ENCODE data around the gene SUMO4. TPM values are rescaled to one million over a fixed set of nuclear protein-coding genes. Genes with fewer than 3 reads are reported as not detected.

The SUMO4 gene
- total and polyA plus RNA-seq, 2 of the 8 experiments (the other 6 are each of a cell fraction or from before 2014, with no cell fraction given): 0.09 to 1.3 TPM

GRCh38 chr6:149414009-149414408 lies 13.9 kb downstream of the SUMO4 start:
- DNase-seq (ENCODE audit: low read depth in 1 of 2, low spot score in 2 of 2) (no peak), FAIRE-seq (no peak)
- ChIA-PET CTCF (ENCODE audit: partially characterized antibody) (interaction anchor here (1.4 kb wide), 1 partner anchor 18 kb away, joined by 3 read pairs; no protein-coding TSS in a partner anchor), POLR2A (ENCODE audit: partially characterized antibody) (interaction anchor here (1.0 kb wide), 1 partner anchor 11 kb away, joined by 3 read pairs; no protein-coding TSS in a partner anchor)
- Histone ChIP-seq H3K9me3 (ENCODE audit: insufficient read depth in 2 of 2, low read depth in 1 of 2, low read length in 1 of 2) (no peaks in the 10 kb centered on the region), H3K4me3 (ENCODE audit: extremely low read depth in 1 of 4, insufficient read depth in 2 of 4, low read depth in 3 of 4, low read length in 4 of 4) (no peak overlapping the region), H2AK5ac (ENCODE audit: low read depth, low read length) (no peak overlapping the region), H3K36me3 (ENCODE audit: control insufficient read depth in 2 of 4, insufficient read depth in 4 of 4, low read length in 3 of 4) (peaks cover 0 to 17% (median 10%) of the 10 kb centered on the region in 4 experiments; a peak in 7 of 8 replicates), H4K20me1 (replicated peaks in 1 of 2; ENCODE audit: control insufficient read depth in 1 of 2, insufficient read depth in 2 of 2, low read length in 2 of 2) (peaks cover 0 to 2% of the 10 kb centered on the region in 2 experiments), H4K8ac (ENCODE audit: extremely low read depth, insufficient read depth, low read length) (no peak overlapping the region), H2BK15ac (ENCODE audit: low read length) (no peak overlapping the region), H2BK12ac (ENCODE audit: low read depth, low read length) (no peak overlapping the region), H2BK120ac (replicated peaks; ENCODE audit: low read depth, low read length) (no peak overlapping the region), H3K79me1 (ENCODE audit: low read depth, low read length) (no peaks in the 10 kb centered on the region), H4K91ac (replicated peaks; ENCODE audit: insufficient read length, low read length) (no peak overlapping the region), H3K18ac (ENCODE audit: extremely low read depth, low read length) (no peak overlapping the region), H3K27ac (ENCODE audit: low read depth, low read length) (no peak overlapping the region), H3K4me2 (ENCODE audit: insufficient read depth in 1 of 2, low read depth in 2 of 2, low read length in 2 of 2) (no peak overlapping the region), H3K4ac (replicated peaks; ENCODE audit: insufficient read length, low read depth, low read length) (no peak overlapping the region), H3K14ac (ENCODE audit: insufficient read length) (no peak overlapping the region), H4K5ac (ENCODE audit: insufficient read length, low read depth, low read length) (no peak overlapping the region), H2BK20ac (ENCODE audit: low read length) (no peak overlapping the region), H3K56ac (replicated peaks; ENCODE audit: insufficient read length, low read depth, low read length) (no peak overlapping the region), H3K9ac (replicated peaks in 1 of 4; ENCODE audit: extremely low read depth in 1 of 4, low read depth in 3 of 4, low read length in 3 of 4) (no peak overlapping the region), H3K27me3 (replicated peaks in 1 of 4; ENCODE audit: control insufficient read depth in 3 of 4, extremely low read depth in 1 of 4, insufficient read depth in 3 of 4, low read length in 3 of 4) (no peaks in the 10 kb centered on the region), H2AFZ (ENCODE audit: low read length) (no peak overlapping the region), H3K4me1 (replicated peaks in 1 of 4; ENCODE audit: control insufficient read depth in 3 of 4, insufficient read depth in 4 of 4, low read length in 3 of 4) (no peaks in the 10 kb centered on the region), H2BK5ac (ENCODE audit: low read depth, low read length) (no peak overlapping the region), H3K23me2 (ENCODE audit: low read depth, low read length) (no peaks in the 10 kb centered on the region), H3K79me2 (ENCODE audit: control insufficient read depth in 1 of 2, insufficient read depth in 2 of 2, low read length in 2 of 2) (no peaks in the 10 kb centered on the region), H3K23ac (ENCODE audit: insufficient read length) (no peak overlapping the region)
- 90% methylated on average over 4 of the region's 4 CpGs; no CpG with 5 or more reads in 1 of the 2 experiments for WGBS, 2 experiments (ENCODE audit: extremely low coverage in 1 of 2, insufficient coverage in 1 of 2, insufficient read length in 1 of 2, insufficient replicate concordance in 2 of 2, low coverage in 1 of 2, low lambda C conversion rate in 2 of 2, missing lambda C conversion rate in 1 of 2)
- TF ChIP-seq EP300 (IDR thresholded peaks at IDR 0.05; ENCODE audit: borderline replicate concordance in 1 of 2, low read depth in 2 of 2, low read length in 2 of 2) (no peak), TAF7 (optimal IDR thresholded peaks at IDR 0.05; ENCODE audit: borderline replicate concordance, low read depth, low read length) (no peak), SAP30 (IDR thresholded peaks at IDR 0.05; ENCODE audit: insufficient read depth, insufficient replicate concordance, low read length) (no peak), TAF1 (IDR thresholded peaks at IDR 0.05; ENCODE audit: low read depth, low read length) (no peak), YY1 (IDR thresholded peaks at IDR 0.05; ENCODE audit: low read depth, low read length) (no peak), GTF2F1 (IDR thresholded peaks at IDR 0.05; ENCODE audit: borderline replicate concordance, low read depth, low read length) (no peak), USF2 (IDR thresholded peaks at IDR 0.05; ENCODE audit: low read length) (no peak), RNF2 (IDR thresholded peaks at IDR 0.05; ENCODE audit: borderline replicate concordance, low read depth, low read length, missing control alignments, poor library complexity, severe bottlenecking) (no peak), SIRT6 (IDR thresholded peaks at IDR 0.05; ENCODE audit: low read length) (no peak), HDAC2 (IDR thresholded peaks at IDR 0.05; ENCODE audit: borderline replicate concordance in 1 of 2, low read depth in 2 of 2, low read length in 2 of 2) (no peak), BACH1 (IDR thresholded peaks at IDR 0.05; ENCODE audit: low read length) (no peak), TEAD4 (IDR thresholded peaks at IDR 0.05; ENCODE audit: low read depth, low read length) (no peak), SP4 (IDR thresholded peaks at IDR 0.05; ENCODE audit: low read length) (no peak)

Data from H1 (cell line).